HG03457 (cell line): ENCODE results near the gene ARX.

ENCODE experiments used
- ATAC-seq: cut with Tn5 transposase; IDR thresholded peaks from one replicate; pipeline ENCODE4 v1.9.1; 2021; ENCODE audit warnings: moderate number of reproducible peaks; ENCODE audit not compliant: unreplicated experiment

The ARX gene

DNA sequence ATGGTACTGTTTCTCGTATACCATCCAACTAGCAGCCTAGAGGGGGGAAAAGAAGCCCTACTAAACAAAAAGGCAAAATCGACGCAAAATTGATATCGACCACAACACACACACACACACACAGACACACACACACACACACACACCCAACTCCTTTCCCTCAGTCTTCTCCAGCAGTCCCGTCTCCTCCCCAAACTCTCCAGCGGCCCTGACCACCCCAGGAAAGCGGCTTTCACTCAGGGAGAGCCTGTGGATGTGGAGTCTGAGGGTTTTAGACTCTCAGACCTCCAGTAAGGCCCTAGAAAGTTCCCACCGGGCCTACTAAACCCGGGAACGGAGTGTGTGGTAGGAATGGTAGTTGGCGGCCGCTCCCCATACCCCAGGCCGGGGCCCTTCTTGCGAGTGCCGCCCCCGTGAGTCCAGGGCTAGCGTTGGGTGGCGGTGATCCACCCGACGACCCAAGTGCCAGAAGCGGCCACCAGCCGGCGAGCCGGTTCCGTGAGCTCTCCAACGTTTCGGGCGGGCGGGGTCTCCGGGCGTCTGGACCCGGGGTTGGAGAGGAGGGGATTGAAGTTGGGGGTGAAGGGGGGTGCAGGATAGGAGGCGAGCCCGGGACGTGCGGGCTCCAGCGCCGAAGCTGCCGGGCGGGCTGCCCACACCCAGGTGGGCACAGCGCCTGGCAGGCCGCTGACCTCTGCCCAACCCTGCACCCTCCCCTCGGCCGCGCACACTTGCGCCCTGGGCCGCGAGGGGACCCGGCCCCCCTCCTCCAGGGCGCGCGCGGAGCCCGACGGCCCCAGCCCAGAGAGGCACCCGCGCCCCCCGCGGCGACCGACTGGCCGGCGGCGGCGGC is 13.7 kb downstream of the ARX start:
- no peak for ATAC-seq

DNA sequence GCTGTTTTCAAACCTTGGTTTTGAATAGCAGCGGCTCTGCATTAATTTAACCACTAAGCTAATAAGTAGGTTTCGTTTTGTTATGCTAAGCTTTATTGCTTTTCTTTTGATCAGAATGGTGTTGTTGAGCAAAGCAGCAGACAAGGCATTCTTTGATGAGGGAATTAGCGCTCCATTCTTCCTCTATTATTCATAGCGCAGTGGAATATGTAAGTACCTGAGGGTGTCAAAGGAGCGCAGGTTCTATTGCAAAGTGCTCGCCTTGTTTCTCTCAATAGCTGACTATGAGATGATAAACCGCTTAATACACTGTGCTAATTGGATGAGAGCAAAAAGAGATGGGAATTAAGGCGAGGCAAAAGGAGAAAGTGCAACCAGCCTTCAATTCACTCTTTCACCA is 16.3 kb downstream of the ARX start:
- no peak for ATAC-seq

DNA sequence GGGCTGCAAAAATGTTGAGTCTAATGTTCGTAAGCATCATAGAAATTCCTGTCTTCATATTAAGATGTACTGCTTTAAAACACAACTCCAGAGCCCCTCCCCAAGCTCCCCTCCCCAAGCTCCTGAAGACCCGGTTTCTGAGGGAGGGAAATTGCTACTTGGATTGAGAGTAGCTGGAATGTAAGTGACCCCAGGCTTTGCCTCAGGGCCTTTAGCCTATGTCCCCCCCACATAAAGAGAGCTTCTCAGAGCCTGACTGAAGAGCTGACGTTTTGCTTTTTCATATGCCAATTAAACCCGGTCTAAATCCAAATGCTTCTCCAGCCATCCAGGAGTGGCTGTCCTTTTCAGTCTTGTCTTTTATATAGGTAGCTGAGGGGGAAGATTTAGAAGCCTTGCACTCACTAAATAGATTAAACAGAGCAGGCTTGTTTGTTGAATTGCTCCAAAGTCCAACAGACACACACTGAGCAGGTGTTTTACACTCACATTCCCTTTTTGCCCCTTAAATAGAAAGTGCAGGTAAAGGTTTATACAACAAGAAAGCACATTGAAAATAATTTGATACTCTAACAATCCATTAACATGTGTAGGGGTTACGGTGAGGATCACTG is 19.6 kb downstream of the ARX start:
- ATAC-seq, result no peak

DNA sequence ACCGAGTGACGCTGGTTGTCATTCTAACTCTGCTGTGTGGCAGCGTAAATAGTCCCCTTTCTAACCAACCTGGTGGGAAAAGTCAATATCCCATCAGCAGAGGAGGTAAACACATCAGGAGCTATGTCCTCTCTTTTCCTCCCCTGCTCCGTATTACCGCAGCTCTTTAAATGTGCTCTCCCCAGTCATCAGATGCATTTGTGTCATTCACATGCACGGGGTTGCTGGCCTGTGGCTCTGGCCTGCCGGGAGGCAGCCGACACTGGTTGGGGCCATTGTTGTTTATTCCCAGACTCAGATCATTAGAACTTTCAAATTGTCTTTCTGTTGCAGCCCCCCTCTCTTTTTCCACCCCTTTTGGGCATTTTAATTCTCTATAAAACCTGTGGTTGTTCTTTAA is 21.9 kb downstream of the ARX start:
- no peak for ATAC-seq

GRCh38 chrX:24990535-24990934 is 25.2 kb downstream of the ARX start:
- no peak for ATAC-seq

DNA sequence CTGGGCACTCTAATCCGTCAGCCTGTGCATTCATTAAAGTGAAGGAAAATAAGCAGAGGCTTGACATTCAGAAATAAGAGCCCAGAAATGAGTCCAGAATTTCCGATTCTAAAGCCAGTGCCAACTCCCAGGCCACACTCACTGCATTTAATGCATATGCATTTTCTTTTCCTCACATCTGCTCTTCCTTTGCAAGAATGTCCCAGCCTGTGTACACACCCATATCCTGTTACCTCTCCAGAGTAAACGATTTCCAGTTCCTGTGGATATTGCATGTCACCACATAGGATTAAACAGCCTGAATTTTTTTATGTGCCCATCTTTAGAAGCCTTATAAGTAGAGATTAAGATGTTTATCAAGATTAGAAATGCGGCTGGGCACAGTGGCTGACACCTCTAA is 27.5 kb downstream of the ARX start:
- no peak for ATAC-seq

- no peak for ATAC-seq
Observed at GRCh38 chrX:24987731-24988130, 28.0 kb downstream of the ARX start.

DNA sequence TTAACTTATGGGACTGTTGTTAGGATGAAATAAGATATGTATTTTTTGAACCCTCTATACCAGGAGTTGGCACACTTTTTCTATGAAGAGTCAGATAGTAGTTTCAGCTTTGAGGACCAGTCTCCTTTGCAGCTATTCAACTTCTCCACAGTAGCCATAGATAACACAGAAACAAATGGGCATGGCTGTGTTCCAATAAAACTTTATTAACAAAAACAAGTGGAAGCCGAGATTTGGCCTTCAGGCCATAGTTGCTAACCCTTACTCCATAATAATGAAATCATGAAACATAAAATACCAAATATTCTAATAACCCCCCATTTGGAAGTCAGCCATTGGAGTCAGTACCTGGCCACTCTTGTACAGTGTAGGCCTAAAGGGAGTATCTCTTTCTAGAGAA is 30.6 kb downstream of the ARX start:
- no peak for ATAC-seq

- ATAC-seq, result no peak
Observed at GRCh38 chrX:24983931-24984330, 31.8 kb downstream of the ARX start.

- no peak for ATAC-seq
Observed at GRCh38 chrX:24982306-24982965, 33.3 kb downstream of the ARX start.

GRCh38 chrX:24981030-24981429 is 34.7 kb downstream of the ARX start:
- ATAC-seq, result no peak

- no peak for ATAC-seq
Observed at GRCh38 chrX:24979081-24979480, 36.7 kb downstream of the ARX start.

- no peak for ATAC-seq
Observed at GRCh38 chrX:24969812-24970211, 46.0 kb downstream of the ARX start.

GRCh38 chrX:24965372-24965771 is 50.4 kb downstream of the ARX start:
- no peak for ATAC-seq

- ATAC-seq, result no peak
Observed at GRCh38 chrX:24963823-24964222, 51.9 kb downstream of the ARX start.

DNA sequence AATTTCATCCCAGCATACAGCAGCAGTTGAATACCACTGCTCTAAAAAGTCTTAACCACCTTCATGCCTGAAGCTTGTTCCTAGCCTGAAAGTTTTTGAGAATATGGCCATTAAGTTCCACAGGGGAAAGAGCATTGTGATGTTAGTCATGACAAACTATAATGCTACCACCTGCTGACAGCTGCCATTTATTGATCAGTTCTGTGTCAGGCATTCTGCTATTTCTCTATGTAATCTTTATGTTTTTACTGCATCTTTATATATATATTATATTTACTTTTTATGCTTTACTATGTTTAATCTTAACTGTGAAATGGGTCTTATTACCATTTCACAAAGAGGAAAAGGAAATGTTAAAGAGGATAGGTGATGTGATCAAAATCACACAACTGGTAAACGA is 54.0 kb downstream of the ARX start:
- ATAC-seq, result no peak

DNA sequence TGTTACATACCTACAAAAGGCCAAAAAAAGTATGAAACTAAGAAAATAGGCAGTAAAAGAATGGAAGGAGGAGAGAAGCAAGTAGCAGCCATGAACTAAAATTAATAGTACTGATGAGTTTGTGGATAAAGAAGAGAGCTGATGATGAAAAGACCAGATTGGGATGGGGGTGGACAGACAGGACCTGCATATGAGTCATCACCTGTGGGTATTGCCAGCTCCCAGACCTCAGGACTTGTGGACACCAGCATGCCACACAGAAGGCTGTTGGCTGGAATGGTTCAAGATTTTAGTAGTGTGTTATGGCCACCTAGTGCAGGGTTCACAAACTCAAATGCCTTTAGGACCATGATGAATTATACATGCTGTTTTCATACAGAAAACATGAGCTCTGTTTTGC is 58.9 kb downstream of the ARX start:
- no peak for ATAC-seq

GRCh38 chrX:24955372-24955930 is 60.3 kb downstream of the ARX start:
- no peak for ATAC-seq

GRCh38 chrX:24954732-24955131 is 61.0 kb downstream of the ARX start:
- no peak for ATAC-seq
